Endothelial cell of umbilical vein (primary cell): ENCODE measurements around the gene R3HDML.

Experiments used
- GATA2 ChIP-seq: IDR thresholded peaks from 2 replicates; pipeline ENCODE4 v1.7.0; 2011; ENCODE audit warnings: low read depth, mild to moderate bottlenecking, moderate library complexity, mixed read lengths, low read length; ENCODE audit not compliant: insufficient read length, insufficient read depth
- JUN ChIP-seq: IDR thresholded peaks from 2 replicates; pipeline ENCODE4 v1.6.1; 2011; ENCODE audit warnings: borderline replicate concordance, low read depth; ENCODE audit not compliant: insufficient read length, insufficient read depth
- MYC ChIP-seq: IDR thresholded peaks from one replicate; pipeline ENCODE4 v1.6.1; 2011; ENCODE audit warnings: mild to moderate bottlenecking, low read depth, low read length
- POLR2A ChIP-seq: IDR thresholded peaks from 2 replicates; pipeline ENCODE4 v1.6.1; 2012; ENCODE audit warnings: low read depth, mild to moderate bottlenecking, control low read depth, low read length
- POLR2AphosphoS5 ChIP-seq: IDR thresholded peaks from 2 replicates; pipeline ENCODE4 v1.6.1; 2012; ENCODE audit warnings: low read depth, mild to moderate bottlenecking, control low read depth, low read length, moderate library complexity; ENCODE audit not compliant: insufficient read depth
- TF ChIP-seq, protein P1 (sequence below), 2 donors: IDR thresholded peaks; 1 replicate in 1 of 2; 2 replicates in 1 of 2; pipeline ENCODE4 v1.5.1; 2011; ENCODE audit warnings: low read length in 2 of 2, mild to moderate bottlenecking in 2 of 2, moderate library complexity in 2 of 2, control low read depth in 1 of 2, inconsistent platforms in 1 of 2, low read depth in 1 of 2; ENCODE audit not compliant: insufficient read depth in 1 of 2; ENCODE audit errors: extremely low read depth in 1 of 2

DNA sequence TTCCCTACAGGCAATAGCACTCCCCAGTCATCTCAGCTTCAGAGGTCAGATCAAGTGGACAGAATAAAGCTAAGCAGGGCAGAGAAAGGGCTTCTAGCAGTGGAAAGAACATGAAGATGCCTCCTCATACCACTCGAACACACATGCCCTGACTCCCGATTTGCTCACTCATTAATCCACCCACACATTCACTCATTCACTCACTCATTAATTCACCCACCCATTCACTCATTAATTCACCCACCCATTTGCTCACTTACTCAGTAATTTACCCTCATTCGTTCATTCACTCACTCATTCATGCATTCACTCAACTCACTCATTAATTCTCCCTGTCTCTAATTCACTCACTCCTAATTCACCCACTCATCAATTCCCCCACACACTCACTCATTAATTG, 62.6 kb downstream of the R3HDML start:
- TF ChIP-seq POLR2A (no peak), MYC (no peak), JUN (no peak), GATA2 (no peak), POLR2AphosphoS5 (no peak)
- TF ChIP-seq, protein P1, sequence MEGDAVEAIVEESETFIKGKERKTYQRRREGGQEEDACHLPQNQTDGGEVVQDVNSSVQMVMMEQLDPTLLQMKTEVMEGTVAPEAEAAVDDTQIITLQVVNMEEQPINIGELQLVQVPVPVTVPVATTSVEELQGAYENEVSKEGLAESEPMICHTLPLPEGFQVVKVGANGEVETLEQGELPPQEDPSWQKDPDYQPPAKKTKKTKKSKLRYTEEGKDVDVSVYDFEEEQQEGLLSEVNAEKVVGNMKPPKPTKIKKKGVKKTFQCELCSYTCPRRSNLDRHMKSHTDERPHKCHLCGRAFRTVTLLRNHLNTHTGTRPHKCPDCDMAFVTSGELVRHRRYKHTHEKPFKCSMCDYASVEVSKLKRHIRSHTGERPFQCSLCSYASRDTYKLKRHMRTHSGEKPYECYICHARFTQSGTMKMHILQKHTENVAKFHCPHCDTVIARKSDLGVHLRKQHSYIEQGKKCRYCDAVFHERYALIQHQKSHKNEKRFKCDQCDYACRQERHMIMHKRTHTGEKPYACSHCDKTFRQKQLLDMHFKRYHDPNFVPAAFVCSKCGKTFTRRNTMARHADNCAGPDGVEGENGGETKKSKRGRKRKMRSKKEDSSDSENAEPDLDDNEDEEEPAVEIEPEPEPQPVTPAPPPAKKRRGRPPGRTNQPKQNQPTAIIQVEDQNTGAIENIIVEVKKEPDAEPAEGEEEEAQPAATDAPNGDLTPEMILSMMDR (IDR thresholded peaks at IDR 0.05; ENCODE audit: extremely low read depth in 1 of 2, insufficient read depth in 1 of 2, low read depth in 1 of 2, low read length in 2 of 2): no peak
